Neuron (in vitro differentiated cells): ENCODE measurements around the gene LRRC4C.
"Not testable (repeated sequence)": the region's sequence is repeated elsewhere in the genome, so short reads cannot be mapped to it uniquely, and the experiment has no call there.

Source experiments
- H2AFZ ChIP-seq: one replicate; pipeline ENCODE4 v1.6.1; 2013; ENCODE audit warnings: low read depth, mild to moderate bottlenecking, inconsistent platforms, low read length, moderate library complexity
- H3K27me3 ChIP-seq: one replicate; pipeline ENCODE4 v1.6.1; 2013; ENCODE audit warnings: low read length; ENCODE audit not compliant: insufficient read depth
- H3K36me3 ChIP-seq: one replicate; pipeline ENCODE4 v1.6.1; 2013; ENCODE audit warnings: low read length; ENCODE audit not compliant: insufficient read depth
- H3K4me1 ChIP-seq: one replicate; pipeline ENCODE4 v1.6.1; 2013; ENCODE audit warnings: low read length; ENCODE audit not compliant: insufficient read depth
- H3K4me3 ChIP-seq: 2 replicates; pipeline ENCODE4 v1.5.1; 2013; ENCODE audit warnings: mild to moderate bottlenecking, low read length, moderate library complexity
- H3K9me3 ChIP-seq: one replicate; pipeline ENCODE4 v1.6.1; 2013; ENCODE audit warnings: low read length

LRRC4C gene

DNA sequence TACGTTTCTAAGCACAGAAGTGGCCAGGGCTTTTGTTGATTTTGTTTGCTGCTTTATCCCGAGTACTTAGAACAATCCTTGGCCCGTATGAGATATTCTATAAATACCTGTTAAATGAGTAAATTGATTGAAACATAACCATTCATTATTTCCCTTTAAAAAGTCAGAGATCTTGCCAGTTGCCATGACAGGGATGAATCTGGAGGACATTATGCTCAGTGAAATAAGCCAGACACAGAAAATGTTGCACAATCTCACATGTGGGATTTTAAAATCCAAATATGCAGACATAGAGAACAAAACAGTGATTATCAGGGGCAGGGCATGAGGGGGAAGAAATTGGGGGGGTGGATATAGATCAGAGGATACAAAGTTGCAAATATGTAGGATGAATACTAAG, 1240.1 kb downstream of the LRRC4C start:
- H3K4me1 ChIP-seq, result peaks cover 23% of the 10 kb centered on the region
- no peaks in the 10 kb centered on the region for H3K9me3 ChIP-seq
- no peaks in the 10 kb centered on the region for H3K27me3 ChIP-seq
- H2AFZ ChIP-seq, result no peak overlapping the region
- H3K4me3 ChIP-seq, result no peak overlapping the region
- H3K36me3 ChIP-seq, result no peaks in the 10 kb centered on the region

DNA sequence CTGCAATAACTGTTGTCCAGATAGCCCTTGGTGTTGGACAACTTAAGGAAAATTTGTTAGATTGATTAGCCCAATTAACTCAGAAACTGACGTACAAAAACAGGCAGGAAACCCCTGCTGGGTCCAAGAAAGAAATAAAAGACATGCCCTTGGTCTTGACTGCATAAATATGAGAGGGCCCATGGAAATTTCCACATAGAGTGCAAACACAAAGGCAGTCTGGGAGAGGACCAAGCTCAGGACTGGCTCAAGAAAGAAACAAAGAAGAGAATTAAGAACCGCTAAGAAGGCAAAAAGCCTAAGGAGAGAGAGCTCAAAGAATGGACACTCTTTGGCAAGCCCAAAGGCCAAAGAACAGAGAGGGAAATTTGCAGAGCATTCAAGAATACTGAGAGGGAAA, 1243.9 kb downstream of the LRRC4C start:
- Histone ChIP-seq H3K36me3 (no peaks in the 10 kb centered on the region), H3K27me3 (no peaks in the 10 kb centered on the region), H2AFZ (peak overlapping the region; percentile 31)

DNA sequence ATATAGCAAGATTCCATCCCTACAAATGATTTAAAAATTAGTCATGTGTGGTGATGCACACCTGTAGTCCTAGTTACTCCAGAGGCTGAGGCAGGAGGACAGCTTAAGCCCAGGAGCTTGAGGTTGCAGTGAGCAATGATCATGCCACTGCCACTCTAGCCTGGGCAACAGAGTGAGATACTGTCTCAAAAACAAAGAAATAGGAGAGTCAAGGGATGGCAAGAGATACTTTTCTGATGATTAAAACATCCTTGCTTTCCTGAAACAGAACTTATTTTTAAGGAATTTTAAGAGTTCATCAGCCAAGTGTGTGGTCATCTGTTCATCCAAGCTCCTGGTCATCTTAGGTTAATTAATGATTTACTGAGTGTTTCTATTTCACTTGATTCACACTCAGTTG, 1252.0 kb downstream of the LRRC4C start:
- H3K9me3 ChIP-seq, result no peaks in the 10 kb centered on the region
- no peak overlapping the region for H2AFZ ChIP-seq
- no peak overlapping the region for H3K4me3 ChIP-seq
- H3K36me3 ChIP-seq, result no peaks in the 10 kb centered on the region
- peaks cover 12% of the 10 kb centered on the region for H3K4me1 ChIP-seq
- no peaks in the 10 kb centered on the region for H3K27me3 ChIP-seq

More for the DNA sequence above, 1243.9 kb downstream of the LRRC4C start:
- Histone ChIP-seq H3K4me1 (peaks cover 13% of the 10 kb centered on the region), H3K4me3 (no peak overlapping the region), H3K9me3 (no peaks in the 10 kb centered on the region)

DNA sequence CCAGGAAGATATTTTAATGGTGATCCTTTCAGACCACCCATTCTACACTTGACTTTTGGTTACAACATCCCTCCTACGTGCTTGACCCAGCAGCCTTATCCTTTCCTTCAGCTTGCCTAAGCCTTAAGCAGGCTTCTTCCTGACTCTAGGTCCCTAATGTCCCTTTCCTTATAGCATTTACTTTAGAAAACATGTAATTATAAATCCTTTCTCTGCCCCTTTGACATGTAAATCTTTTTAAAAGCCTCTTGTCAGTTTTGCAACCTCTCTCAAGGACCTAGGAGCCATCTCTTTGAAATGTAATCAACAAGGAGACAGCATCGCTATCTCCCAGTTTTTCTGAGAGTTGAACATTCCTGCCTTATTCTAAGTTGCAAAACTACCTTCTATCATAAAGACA, 1255.2 kb downstream of the LRRC4C start:
- H3K36me3 ChIP-seq, result no peaks in the 10 kb centered on the region
- H3K4me3 ChIP-seq, result no peak overlapping the region
- peaks cover 15% of the 10 kb centered on the region for H3K4me1 ChIP-seq
- H3K27me3 ChIP-seq, result no peaks in the 10 kb centered on the region
- no peak overlapping the region for H2AFZ ChIP-seq
- H3K9me3 ChIP-seq, result no peaks in the 10 kb centered on the region

DNA sequence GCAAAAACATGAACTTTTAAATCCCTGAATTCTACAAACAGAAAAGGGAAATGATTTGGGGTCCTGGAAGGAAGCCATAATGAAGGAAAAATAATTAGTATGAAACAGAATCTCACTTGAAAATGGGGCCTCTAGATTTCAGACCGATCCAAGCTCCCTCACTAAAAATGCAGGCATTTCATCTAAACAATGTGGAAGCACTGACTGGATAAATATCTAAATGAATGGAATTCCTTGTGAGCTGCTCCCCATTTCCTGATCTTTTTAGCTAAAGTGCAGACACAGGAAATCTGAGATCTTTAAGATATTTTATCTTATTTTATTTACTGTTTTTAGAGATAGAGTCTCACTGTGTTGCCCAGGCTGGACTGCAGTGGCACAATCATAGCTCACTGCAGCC, 1255.8 kb downstream of the LRRC4C start:
- Histone ChIP-seq H2AFZ (no peak overlapping the region), H3K36me3 (no peaks in the 10 kb centered on the region), H3K27me3 (no peaks in the 10 kb centered on the region), H3K4me1 (peaks cover 12% of the 10 kb centered on the region), H3K4me3 (no peak overlapping the region), H3K9me3 (no peaks in the 10 kb centered on the region)

DNA sequence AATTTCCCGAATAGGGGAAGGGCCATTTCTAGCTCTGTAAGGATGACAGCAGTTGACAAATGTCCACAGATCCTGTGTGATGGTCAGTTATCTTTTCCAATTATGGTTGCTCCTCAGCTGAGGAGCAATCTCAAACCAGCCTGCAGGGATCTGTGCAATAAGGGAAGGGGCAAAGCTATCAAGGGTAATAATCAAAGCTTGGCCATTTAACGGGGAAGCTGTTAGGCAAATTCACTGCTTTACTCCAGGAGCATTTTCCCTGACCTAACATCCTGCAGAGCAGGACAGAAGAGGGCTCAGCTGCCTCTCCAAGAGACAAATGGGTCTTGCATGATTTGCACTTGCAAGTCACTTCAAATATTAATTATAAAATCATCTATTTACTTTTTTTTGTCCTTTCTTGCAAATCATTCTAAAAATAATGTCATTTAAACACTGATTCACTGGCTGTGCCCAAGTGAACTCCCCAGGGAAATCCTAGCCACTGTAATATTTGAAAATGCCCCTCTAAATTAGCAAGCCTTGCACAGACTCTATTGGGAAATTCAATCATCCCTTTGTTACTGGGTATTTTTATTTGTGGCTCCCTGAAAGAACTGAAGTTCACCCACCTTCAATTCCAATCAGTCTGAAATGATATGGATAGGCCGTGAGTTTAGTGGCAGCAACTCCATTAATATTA, 1256.7 kb downstream of the LRRC4C start:
- H3K9me3 ChIP-seq, result no peaks in the 10 kb centered on the region
- no peak overlapping the region for H3K4me3 ChIP-seq
- H3K27me3 ChIP-seq, result no peaks in the 10 kb centered on the region
- peaks cover 12% of the 10 kb centered on the region for H3K4me1 ChIP-seq
- H2AFZ ChIP-seq, result no peak overlapping the region
- H3K36me3 ChIP-seq, result no peaks in the 10 kb centered on the region

DNA sequence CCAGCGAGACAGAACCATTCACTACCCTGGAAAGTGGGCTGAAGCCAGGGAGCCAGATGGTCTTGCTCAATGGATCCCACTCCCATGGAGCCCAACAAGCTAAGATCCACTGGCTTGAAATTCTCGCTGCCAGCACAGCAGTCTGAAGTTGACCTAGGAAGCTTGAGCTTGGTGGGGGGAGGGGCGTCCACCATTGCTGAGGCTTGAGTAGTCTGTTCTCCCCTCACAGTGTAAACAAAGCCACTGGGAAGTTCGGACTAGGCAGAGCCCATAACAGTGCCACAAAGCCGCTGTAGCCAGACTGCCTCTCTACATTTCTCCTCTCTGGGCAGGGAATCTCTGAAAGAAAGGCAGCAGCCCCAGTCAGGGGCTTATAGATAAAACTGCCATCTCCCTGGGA, 1266.9 kb downstream of the LRRC4C start:
- H3K4me3 ChIP-seq, H3K9me3 ChIP-seq, H2AFZ ChIP-seq, H3K36me3 ChIP-seq, H3K4me1 ChIP-seq, H3K27me3 ChIP-seq: not testable (repeated sequence)

DNA sequence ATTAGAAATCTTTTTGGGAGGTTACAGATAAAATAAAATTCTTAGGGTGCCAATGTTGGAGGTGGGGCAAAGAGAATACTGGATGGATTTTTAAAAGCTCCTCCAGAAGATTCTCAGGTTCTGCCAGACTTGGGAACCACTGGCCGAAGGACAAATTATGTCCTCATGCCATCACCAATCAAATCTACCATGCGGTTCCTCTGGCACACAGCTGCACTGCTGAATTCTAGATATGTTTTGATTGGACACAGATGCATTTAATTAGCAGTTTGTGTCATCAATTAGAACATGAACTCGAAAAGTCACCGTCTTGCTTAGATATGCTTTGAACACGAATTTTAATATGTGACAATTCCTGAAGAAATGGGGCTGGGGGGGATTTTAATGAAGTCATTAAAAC, 1269.2 kb downstream of the LRRC4C start:
- no peaks in the 10 kb centered on the region for H3K27me3 ChIP-seq
- H3K9me3 ChIP-seq, result no peaks in the 10 kb centered on the region
- H3K4me3 ChIP-seq, result no peak overlapping the region
- no peak overlapping the region for H2AFZ ChIP-seq
- H3K4me1 ChIP-seq, result peaks cover 14% of the 10 kb centered on the region
- H3K36me3 ChIP-seq, result no peaks in the 10 kb centered on the region

DNA sequence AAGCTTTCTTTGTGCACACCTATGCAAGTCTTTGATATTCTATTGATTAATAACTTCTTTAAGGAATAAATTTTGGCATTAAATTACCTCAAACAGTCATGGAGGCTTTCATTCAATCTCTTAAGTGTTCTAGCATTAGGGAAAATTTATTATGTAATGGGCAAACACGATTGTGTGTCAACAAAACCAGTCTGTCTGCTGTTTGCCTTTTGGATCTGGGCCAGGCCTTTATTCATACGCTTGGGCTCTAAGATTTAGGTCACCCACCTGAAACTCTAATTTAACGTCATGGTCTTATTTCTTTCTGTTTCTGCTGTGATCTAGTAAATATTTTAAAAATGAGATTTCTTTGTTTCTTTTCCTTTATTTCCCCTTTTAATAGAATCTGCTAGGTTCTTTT, 1270.6 kb downstream of the LRRC4C start:
- H3K9me3 ChIP-seq, result no peaks in the 10 kb centered on the region
- no peak overlapping the region for H2AFZ ChIP-seq
- no peaks in the 10 kb centered on the region for H3K27me3 ChIP-seq
- H3K36me3 ChIP-seq, result no peaks in the 10 kb centered on the region
- no peak overlapping the region for H3K4me3 ChIP-seq
- peaks cover 14% of the 10 kb centered on the region for H3K4me1 ChIP-seq

DNA sequence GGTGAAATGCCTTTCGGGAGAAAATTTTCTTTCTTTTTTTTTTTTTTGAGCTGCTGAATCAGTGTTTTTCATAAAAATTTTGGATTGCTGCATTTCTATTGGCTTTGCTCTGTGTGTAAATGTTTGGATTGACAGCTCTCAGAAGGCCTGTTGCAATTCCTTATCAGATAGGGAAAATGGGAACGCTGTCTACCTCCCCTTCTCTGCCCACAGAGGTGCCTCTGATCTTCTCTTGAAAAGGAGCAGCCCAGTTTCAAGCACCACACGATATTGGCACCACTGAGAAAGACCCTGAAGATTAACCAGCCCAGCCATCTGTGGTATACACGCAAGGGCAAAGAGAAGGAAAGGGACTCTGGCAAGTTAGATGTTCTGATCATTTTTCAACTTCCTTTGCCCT, 1272.2 kb downstream of the LRRC4C start:
- H3K27me3 ChIP-seq, result no peaks in the 10 kb centered on the region
- no peaks in the 10 kb centered on the region for H3K36me3 ChIP-seq
- H2AFZ ChIP-seq, result no peak overlapping the region
- no peaks in the 10 kb centered on the region for H3K9me3 ChIP-seq
- peaks cover 17% of the 10 kb centered on the region for H3K4me1 ChIP-seq
- H3K4me3 ChIP-seq, result no peak overlapping the region

DNA sequence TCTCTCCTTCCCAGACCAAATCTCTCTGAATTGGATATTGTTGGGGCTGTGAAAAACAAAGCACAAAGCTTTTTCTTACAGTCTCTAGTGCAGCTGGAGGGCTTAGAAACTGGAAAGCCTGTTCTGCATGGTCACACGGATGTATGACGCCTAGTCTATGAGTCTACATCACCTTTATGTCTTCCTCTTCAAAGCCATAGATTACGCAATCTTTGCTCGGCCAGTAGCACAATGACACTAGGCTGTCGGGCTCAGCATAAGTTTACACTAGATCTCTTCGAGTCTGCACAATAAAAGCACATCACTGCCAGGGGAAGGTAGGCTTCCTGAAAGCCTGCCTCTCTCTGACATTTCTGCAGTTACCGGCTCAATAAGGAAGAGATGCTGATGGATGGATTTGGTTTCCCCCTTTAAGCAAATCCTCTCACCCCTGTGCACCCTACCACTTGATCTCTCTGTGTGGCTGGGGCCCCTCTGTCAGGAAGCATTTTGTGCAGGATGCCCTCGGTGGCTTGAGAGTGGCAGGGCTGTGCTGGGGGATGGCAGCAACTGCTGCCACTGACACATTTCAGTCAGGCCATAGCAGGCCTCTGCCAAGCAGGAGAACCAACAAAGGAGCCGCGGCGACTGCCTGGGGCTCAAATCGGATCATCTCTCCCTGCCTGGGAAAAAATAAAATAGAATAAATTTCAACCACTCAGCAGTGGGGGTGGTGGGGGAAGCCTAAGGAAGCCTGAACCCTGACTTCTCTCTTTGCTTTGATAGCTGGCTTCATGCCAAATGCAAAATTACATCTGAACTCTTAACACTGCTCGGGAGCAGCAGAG, 1272.8 kb downstream of the LRRC4C start:
- H3K27me3 ChIP-seq, result no peaks in the 10 kb centered on the region
- peaks cover 17% of the 10 kb centered on the region for H3K4me1 ChIP-seq
- no peaks in the 10 kb centered on the region for H3K9me3 ChIP-seq
- no peaks in the 10 kb centered on the region for H3K36me3 ChIP-seq
- H2AFZ ChIP-seq, result no peak overlapping the region
- H3K4me3 ChIP-seq, result no peak overlapping the region

DNA sequence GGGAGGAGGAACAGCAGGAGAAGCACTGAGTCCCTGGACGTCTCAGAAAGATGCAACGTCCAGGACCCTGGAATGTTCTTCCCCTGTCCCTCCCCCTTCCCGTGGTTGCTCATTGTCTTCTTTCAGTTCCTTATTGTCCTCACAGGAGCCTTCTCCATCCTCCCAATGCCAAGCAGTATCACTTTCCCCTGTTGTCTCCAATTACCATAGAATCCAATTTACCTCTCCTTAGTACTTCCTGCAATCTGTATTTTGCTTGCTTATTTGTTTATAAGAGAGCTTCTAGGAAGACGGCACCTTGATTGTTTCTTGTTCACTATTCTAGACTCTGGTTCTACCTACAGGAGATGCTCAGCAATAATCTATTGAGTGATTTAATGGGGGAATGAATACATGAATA, 1273.7 kb downstream of the LRRC4C start:
- no peak overlapping the region for H3K4me3 ChIP-seq
- H3K4me1 ChIP-seq, result peaks cover 17% of the 10 kb centered on the region
- H2AFZ ChIP-seq, result no peak overlapping the region
- no peaks in the 10 kb centered on the region for H3K9me3 ChIP-seq
- H3K36me3 ChIP-seq, result no peaks in the 10 kb centered on the region
- no peaks in the 10 kb centered on the region for H3K27me3 ChIP-seq

DNA sequence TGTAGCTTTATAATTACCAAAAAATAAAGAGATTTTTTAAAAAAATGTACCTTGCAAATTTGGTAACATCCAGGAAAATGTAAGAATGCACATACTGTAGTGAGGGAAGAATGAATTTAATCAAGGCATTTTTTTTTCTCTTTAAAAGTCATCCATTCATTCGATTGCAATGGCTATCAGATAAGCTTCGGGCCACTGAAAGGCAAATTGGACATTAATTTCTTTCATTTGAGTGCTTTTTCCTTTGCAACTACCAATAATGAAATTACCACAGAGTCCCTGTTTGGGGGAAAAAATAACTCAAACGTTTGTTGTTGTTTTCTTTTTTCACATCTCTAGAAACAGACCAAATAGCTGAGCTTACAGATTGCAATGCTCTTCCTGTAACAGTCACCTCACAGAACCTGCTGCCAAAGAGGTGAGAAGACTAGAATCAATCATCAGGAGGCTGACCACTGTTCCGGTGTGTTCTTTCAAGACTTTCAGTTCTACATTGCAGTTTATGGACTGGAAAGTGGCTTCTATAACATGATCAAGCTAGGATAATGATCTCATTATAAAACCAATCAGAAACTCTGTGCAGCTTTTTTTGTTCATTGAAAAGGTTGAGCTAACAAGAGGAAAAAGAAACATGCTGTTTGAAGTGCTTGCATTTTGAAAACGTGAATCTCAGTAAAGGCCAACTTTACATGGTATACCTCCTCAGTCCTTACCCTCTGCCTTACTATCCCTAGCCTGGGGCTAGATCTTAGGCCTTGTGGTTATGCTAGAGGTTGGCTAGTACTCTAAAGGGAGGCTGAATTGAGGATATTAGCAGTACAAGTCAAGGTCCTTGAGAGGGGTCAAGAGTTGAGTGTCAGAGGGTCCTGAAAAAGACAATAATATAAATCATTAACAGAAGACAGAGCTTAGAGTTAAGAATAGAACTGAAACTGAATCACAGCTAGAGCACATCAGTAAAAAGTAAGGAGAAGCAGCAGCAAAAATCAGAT, 1276.1 kb downstream of the LRRC4C start:
- H3K4me3 ChIP-seq, result no peak overlapping the region
- no peaks in the 10 kb centered on the region for H3K27me3 ChIP-seq
- no peak overlapping the region for H2AFZ ChIP-seq
- no peaks in the 10 kb centered on the region for H3K9me3 ChIP-seq
- no peaks in the 10 kb centered on the region for H3K36me3 ChIP-seq
- peaks cover 17% of the 10 kb centered on the region for H3K4me1 ChIP-seq
